ENCODE measurements around the gene NRXN3. TPM values are rescaled to one million over a fixed set of nuclear protein-coding genes. Genes with fewer than 3 reads are reported as not detected.

NRXN3 gene
- polyA plus RNA-seq, 1 donor (not counting 4 experiments of a cell fraction or from before 2014, with no cell fraction given), result 0.89 TPM

GRCh38 chr14:78327426-78328221, 157.5 kb downstream of the NRXN3 start:
- Histone ChIP-seq H3K36me3 (ENCODE audit: control insufficient read depth in 2 of 2, extremely low read depth in 1 of 2, insufficient read depth in 2 of 2, low read length in 2 of 2) (no peaks in the 10 kb centered on the region), H3K4me3 (ENCODE audit: control insufficient read depth in 2 of 3, extremely low read depth in 1 of 3, insufficient read depth in 2 of 3, low read depth in 1 of 3, low read length in 3 of 3) (no peak overlapping the region), H3K4me2 (ENCODE audit: control insufficient read depth, extremely low read depth, insufficient read depth, low read depth, low read length) (no peak overlapping the region), H3K9ac (ENCODE audit: control insufficient read depth, extremely low read depth, insufficient read depth, low read length) (no peak overlapping the region), H3K27ac (ENCODE audit: control insufficient read depth, insufficient read depth, low read length) (no peak overlapping the region), H2AFZ (ENCODE audit: control insufficient read depth, low read length) (no peak overlapping the region), H3K4me1 (ENCODE audit: control insufficient read depth, extremely low read depth, insufficient read depth, low read length) (no peaks in the 10 kb centered on the region), H3K79me2 (ENCODE audit: control insufficient read depth, insufficient read depth, low read length) (no peaks in the 10 kb centered on the region), H4K20me1 (ENCODE audit: control insufficient read depth, extremely low read depth, insufficient read depth, low read length) (no peaks in the 10 kb centered on the region), H3K9me1 (ENCODE audit: control insufficient read depth, extremely low read depth, insufficient read depth, low read length) (no peaks in the 10 kb centered on the region), H3K9me3 (ENCODE audit: control insufficient read depth, low read depth, low read length) (no peaks in the 10 kb centered on the region), H3K27me3 (ENCODE audit: control insufficient read depth, extremely low read depth, insufficient read depth, low read length) (no peaks in the 10 kb centered on the region)
- FAIRE-seq (no peak), DNase-seq (ENCODE audit: low read depth, low spot score) (no peak)
- TF ChIP-seq, protein P1, sequence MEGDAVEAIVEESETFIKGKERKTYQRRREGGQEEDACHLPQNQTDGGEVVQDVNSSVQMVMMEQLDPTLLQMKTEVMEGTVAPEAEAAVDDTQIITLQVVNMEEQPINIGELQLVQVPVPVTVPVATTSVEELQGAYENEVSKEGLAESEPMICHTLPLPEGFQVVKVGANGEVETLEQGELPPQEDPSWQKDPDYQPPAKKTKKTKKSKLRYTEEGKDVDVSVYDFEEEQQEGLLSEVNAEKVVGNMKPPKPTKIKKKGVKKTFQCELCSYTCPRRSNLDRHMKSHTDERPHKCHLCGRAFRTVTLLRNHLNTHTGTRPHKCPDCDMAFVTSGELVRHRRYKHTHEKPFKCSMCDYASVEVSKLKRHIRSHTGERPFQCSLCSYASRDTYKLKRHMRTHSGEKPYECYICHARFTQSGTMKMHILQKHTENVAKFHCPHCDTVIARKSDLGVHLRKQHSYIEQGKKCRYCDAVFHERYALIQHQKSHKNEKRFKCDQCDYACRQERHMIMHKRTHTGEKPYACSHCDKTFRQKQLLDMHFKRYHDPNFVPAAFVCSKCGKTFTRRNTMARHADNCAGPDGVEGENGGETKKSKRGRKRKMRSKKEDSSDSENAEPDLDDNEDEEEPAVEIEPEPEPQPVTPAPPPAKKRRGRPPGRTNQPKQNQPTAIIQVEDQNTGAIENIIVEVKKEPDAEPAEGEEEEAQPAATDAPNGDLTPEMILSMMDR (optimal IDR thresholded peaks at IDR 0.05 in 1 of 3, IDR thresholded peaks at IDR 0.05 in 1 of 3, conservative IDR thresholded peaks at IDR 0.05 in 1 of 3; ENCODE audit: extremely low read depth in 1 of 3, insufficient read depth in 2 of 3, low read length in 3 of 3), result no peak
- no peak for TF ChIP-seq EZH2 (IDR thresholded peaks at IDR 0.05; ENCODE audit: low read length)
- dilution Hi-C loops (cut with MboI; ENCODE audit: extremely low pct_ligation_motif_present, low sequenced_read_pairs), result no loop called here

DNA sequence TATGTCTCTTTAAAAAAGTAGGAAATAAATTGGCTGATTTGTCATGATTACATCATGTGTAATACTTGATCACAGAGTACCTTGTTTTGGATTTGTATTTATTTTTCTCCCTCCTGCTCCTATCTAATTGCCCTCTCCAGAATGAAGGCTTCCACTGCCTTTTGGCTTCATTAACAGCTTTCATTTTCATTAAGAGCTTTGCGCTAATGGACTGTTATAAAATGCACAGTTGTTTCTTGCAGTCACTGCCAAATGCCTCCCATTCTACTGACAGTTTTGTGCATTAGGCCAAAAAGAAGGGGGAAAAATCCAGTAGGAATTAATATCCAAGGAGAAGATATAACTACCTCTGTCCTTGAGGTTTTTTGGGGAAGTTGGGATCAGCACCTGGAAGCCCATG, 159.2 kb downstream of the NRXN3 start:
- Histone ChIP-seq H3K27ac (ENCODE audit: control insufficient read depth, insufficient read depth, low read length) (no peak overlapping the region), H3K9me3 (ENCODE audit: control insufficient read depth, low read depth, low read length) (no peaks in the 10 kb centered on the region)
- FAIRE-seq, result no peak

More for the DNA sequence above, 159.2 kb downstream of the NRXN3 start:
- dilution Hi-C loops (cut with MboI; ENCODE audit: extremely low pct_ligation_motif_present, low sequenced_read_pairs), result no loop called here
- TF ChIP-seq, protein P1 (optimal IDR thresholded peaks at IDR 0.05 in 1 of 3, IDR thresholded peaks at IDR 0.05 in 1 of 3, conservative IDR thresholded peaks at IDR 0.05 in 1 of 3; ENCODE audit: extremely low read depth in 1 of 3, insufficient read depth in 2 of 3, low read length in 3 of 3), result no peak
- TF ChIP-seq EZH2 (IDR thresholded peaks at IDR 0.05; ENCODE audit: low read length), result no peak
- Histone ChIP-seq H3K4me3 (ENCODE audit: control insufficient read depth in 2 of 3, extremely low read depth in 1 of 3, insufficient read depth in 2 of 3, low read depth in 1 of 3, low read length in 3 of 3) (no peak overlapping the region), H3K9me1 (ENCODE audit: control insufficient read depth, extremely low read depth, insufficient read depth, low read length) (no peaks in the 10 kb centered on the region), H4K20me1 (ENCODE audit: control insufficient read depth, extremely low read depth, insufficient read depth, low read length) (no peaks in the 10 kb centered on the region), H2AFZ (ENCODE audit: control insufficient read depth, low read length) (no peak overlapping the region), H3K79me2 (ENCODE audit: control insufficient read depth, insufficient read depth, low read length) (no peaks in the 10 kb centered on the region), H3K4me1 (ENCODE audit: control insufficient read depth, extremely low read depth, insufficient read depth, low read length) (no peaks in the 10 kb centered on the region), H3K27me3 (ENCODE audit: control insufficient read depth, extremely low read depth, insufficient read depth, low read length) (no peaks in the 10 kb centered on the region), H3K36me3 (ENCODE audit: control insufficient read depth in 2 of 2, extremely low read depth in 1 of 2, insufficient read depth in 2 of 2, low read length in 2 of 2) (no peaks in the 10 kb centered on the region), H3K4me2 (ENCODE audit: control insufficient read depth, extremely low read depth, insufficient read depth, low read depth, low read length) (no peak overlapping the region), H3K9ac (ENCODE audit: control insufficient read depth, extremely low read depth, insufficient read depth, low read length) (no peak overlapping the region)
- no peak for DNase-seq (ENCODE audit: low read depth, low spot score)
